BLaER1 (cell line): Measurements from ENCODE around the gene UROC1.

Experiments used
- H3K27ac ChIP-seq: shearing (Covaris generic); formaldehyde crosslinking; 2 replicates; pipeline ENCODE4 v1.8.1; 2022
- H3K27me3 ChIP-seq: shearing (Covaris generic); formaldehyde crosslinking; 2 replicates; pipeline ENCODE4 v1.8.1; 2022
- H3K36me3 ChIP-seq: shearing (Covaris generic); formaldehyde crosslinking; 2 replicates; pipeline ENCODE4 v1.8.1; 2022
- H3K4me1 ChIP-seq: shearing (Covaris generic); formaldehyde crosslinking; 2 replicates; pipeline ENCODE4 v1.8.1; 2022
- H3K4me2 ChIP-seq: shearing (Covaris generic); formaldehyde crosslinking; 2 replicates; pipeline ENCODE4 v1.8.1; 2022
- H3K4me3 ChIP-seq: shearing (Covaris generic); formaldehyde crosslinking; 2 replicates; pipeline ENCODE4 v1.8.1; 2022
- H3K9ac ChIP-seq: shearing (Covaris generic); formaldehyde crosslinking; 2 replicates; pipeline ENCODE4 v1.8.1; 2022
- H3K9me3 ChIP-seq: shearing (Covaris generic); formaldehyde crosslinking; 2 replicates; pipeline ENCODE4 v1.8.1; 2022
- H4K20me1 ChIP-seq: shearing (Covaris generic); formaldehyde crosslinking; 2 replicates; pipeline ENCODE4 v1.8.1; 2022
- Cebpa-rat ChIP-seq: shearing (Covaris generic); IDR thresholded peaks from 2 replicates; pipeline ENCODE4 v1.8.1; 2022

Gene UROC1

DNA sequence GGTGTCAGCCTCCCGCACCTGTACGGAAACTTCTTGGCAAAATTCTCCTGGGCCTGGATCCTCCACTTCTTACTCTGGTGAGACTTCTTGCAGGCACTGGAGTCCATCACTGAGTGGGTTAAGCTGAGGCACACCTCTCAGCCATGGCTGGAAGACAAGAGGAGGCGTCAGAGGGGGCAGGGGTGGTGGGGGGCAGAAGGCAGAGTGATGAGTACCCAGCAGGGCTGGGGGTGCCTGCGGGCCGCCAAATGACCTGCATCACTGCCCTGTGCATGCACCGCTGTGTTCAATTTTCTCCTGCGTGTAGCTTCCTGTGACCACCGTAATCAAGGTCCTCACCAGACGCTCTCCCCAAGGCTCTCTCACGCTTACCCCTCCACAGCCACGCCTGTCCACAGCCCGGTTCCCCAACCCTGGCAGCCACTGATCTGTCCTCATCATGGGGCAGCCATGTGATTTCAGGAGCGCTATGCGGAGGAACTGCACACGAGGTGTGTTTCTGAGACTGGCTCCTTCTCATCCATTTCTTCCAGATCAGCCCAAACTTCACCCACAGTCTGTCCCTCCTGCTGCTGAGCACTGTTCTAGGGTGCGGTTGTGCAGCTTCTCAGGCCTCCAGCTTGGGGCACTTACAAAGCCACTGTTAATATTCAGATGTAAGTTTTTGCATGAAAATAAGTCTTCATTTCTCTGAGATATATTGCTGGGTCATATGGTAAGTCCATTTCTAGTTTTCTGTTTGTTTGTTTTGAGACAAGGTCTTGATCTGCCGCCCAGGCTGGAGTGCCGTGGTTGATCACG is 35.9 kb upstream of the UROC1 start:
- Histone ChIP-seq H3K4me2 (no peak overlapping the region), H3K27me3 (no peaks in the 10 kb centered on the region), H3K36me3 (no peaks in the 10 kb centered on the region), H3K9me3 (no peaks in the 10 kb centered on the region), H3K9ac (no peak overlapping the region), H3K4me3 (no peak overlapping the region), H4K20me1 (no peaks in the 10 kb centered on the region), H3K27ac (no peak overlapping the region), H3K4me1 (peaks cover 34% of the 10 kb centered on the region)
- TF ChIP-seq Cebpa-rat: no peak

DNA sequence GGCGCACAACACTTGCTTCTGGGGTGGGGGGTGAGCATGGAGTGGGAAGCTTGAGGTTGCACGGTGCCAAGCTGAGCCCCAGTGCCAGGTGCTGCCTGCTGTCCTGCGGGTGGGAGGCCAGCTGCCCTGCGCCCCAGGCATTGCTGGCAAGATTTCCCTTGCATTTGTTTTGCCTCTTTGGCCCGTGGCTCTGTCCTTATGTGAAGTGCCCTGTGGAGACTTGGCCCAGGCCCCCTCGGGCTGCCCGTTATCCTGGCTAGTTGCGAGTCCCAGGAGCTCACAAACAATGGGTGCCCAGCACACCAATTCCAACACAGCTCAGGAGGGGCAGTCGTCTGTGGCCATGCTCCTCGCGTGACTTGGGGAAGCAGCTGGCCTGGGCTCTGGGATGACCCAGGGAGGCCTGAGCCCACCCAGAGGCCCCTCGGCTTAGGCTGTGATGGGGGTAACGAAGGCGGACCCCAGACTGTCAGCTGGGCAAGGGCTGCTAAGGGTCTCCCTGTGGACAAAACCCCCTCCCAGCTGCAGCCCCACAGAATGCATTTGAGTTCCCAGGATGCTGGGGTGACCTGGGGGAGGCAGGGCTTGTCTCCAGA is 35.2 kb upstream of the UROC1 start:
- Histone ChIP-seq H4K20me1 (no peaks in the 10 kb centered on the region), H3K4me1 (peaks cover 35% of the 10 kb centered on the region), H3K27ac (no peak overlapping the region), H3K4me3 (no peak overlapping the region), H3K4me2 (no peak overlapping the region), H3K9ac (no peak overlapping the region), H3K9me3 (no peaks in the 10 kb centered on the region), H3K36me3 (no peaks in the 10 kb centered on the region), H3K27me3 (no peaks in the 10 kb centered on the region)
- TF ChIP-seq Cebpa-rat: no peak

- no peak for TF ChIP-seq Cebpa-rat
- Histone ChIP-seq H3K27ac (no peak overlapping the region), H4K20me1 (no peaks in the 10 kb centered on the region)
Measured at GRCh38 chr3:126551839-126552687, 34.5 kb upstream of the UROC1 start.

DNA sequence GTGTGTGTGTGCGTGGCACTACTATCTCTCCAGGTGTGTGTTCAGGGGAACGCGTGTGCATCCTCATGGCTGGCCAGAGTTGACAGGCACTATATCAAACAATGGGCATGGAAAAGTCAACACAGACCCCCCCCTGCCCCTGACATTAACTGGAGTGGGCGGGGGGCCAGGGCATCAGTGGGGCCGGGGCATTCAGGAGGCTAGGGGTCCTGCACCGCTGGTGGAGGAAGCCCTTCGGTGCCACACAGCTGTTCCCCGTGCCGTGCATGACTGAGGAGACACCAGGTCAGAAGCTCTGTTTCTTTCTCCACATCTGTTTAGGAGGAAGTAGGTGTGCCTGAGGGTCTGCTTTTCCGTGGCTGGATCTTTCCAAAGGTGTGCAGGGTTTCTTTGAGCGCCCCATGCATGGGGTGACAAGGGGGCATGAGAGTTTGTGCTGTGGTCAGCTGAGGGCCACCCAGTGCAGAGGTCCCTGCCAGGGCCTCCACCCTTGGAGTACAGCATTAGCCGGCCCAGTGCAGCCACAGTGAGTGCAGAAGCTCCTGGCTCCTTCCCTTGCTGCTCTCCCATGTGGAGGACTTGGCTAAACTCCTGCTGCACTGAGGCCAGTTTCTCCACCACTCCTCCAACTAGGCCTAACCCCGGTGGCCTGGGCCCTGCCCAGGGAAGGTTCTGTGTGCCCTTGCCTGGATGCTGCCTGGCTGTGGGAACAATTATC is 33.7 kb upstream of the UROC1 start:
- H4K20me1 ChIP-seq: no peaks in the 10 kb centered on the region
- H3K27me3 ChIP-seq: no peaks in the 10 kb centered on the region
- no peaks in the 10 kb centered on the region for H3K9me3 ChIP-seq
- peak overlapping the region; percentile 32; the same call in 1 of the 2 replicates for H3K4me2 ChIP-seq
- TF ChIP-seq Cebpa-rat: no peak
- H3K4me1 ChIP-seq: peaks cover 35% of the 10 kb centered on the region
- no peaks in the 10 kb centered on the region for H3K36me3 ChIP-seq
- no peak overlapping the region for H3K4me3 ChIP-seq
- no peak overlapping the region for H3K9ac ChIP-seq
- H3K27ac ChIP-seq: no peak overlapping the region

More at GRCh38 chr3:126551839-126552687, 34.5 kb upstream of the UROC1 start:
- Histone ChIP-seq H3K4me1 (peaks cover 35% of the 10 kb centered on the region), H3K4me2 (peak overlapping the region; percentile 32; the same call in 1 of the 2 replicates), H3K4me3 (no peak overlapping the region), H3K9ac (no peak overlapping the region), H3K9me3 (no peaks in the 10 kb centered on the region), H3K36me3 (no peaks in the 10 kb centered on the region), H3K27me3 (no peaks in the 10 kb centered on the region)

DNA sequence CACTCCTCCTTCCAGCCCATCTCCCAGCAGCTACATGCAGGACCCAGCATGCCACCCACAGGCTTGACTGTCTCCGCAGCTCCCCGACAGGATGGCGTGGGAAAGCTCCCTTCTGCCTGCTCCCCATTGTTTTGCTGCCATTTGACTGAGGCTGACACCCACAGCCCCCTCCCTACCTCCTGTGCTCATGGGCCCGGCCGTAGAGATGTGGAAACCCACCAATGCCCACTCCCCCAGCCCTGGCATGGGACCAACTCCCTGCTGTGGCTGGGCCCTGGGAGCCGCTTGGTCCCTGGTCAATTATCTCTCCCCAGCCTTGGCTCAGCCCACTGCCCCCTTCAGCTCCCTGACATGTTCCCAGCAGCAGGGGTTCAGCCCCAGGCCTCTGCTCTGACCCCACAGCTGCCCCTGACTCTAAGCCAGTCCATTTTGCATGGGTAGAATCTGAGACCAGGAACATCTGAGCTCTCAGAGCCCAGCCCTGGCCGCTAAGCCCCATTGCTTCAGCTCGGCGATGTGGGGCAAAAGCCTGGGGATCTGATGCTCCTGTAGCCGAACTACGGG is 33.0 kb upstream of the UROC1 start:
- peak overlapping the region; percentile 32 for H3K4me2 ChIP-seq
- no peaks in the 10 kb centered on the region for H3K36me3 ChIP-seq
- no peak overlapping the region for H3K9ac ChIP-seq
- no peaks in the 10 kb centered on the region for H4K20me1 ChIP-seq
- H3K27me3 ChIP-seq: no peaks in the 10 kb centered on the region
- H3K4me1 ChIP-seq: peaks cover 35% of the 10 kb centered on the region
- no peak for TF ChIP-seq Cebpa-rat
- 0 out of 2 replicates have a peak overlapping the region, but pooled peaks have one; percentile 18 for H3K27ac ChIP-seq
- H3K4me3 ChIP-seq: no peak overlapping the region
- H3K9me3 ChIP-seq: no peaks in the 10 kb centered on the region

GRCh38 chr3:126549861-126550487 is 32.4 kb upstream of the UROC1 start:
- Histone ChIP-seq H3K4me2 (peak overlapping the region; percentile 32), H3K9me3 (no peaks in the 10 kb centered on the region), H3K4me1 (peaks cover 40% of the 10 kb centered on the region), H3K36me3 (no peaks in the 10 kb centered on the region), H3K9ac (no peak overlapping the region), H3K27ac (0 out of 2 replicates have a peak overlapping the region, but pooled peaks have one; percentile 18), H4K20me1 (no peaks in the 10 kb centered on the region), H3K4me3 (no peak overlapping the region), H3K27me3 (no peaks in the 10 kb centered on the region)
- TF ChIP-seq Cebpa-rat: no peak

DNA sequence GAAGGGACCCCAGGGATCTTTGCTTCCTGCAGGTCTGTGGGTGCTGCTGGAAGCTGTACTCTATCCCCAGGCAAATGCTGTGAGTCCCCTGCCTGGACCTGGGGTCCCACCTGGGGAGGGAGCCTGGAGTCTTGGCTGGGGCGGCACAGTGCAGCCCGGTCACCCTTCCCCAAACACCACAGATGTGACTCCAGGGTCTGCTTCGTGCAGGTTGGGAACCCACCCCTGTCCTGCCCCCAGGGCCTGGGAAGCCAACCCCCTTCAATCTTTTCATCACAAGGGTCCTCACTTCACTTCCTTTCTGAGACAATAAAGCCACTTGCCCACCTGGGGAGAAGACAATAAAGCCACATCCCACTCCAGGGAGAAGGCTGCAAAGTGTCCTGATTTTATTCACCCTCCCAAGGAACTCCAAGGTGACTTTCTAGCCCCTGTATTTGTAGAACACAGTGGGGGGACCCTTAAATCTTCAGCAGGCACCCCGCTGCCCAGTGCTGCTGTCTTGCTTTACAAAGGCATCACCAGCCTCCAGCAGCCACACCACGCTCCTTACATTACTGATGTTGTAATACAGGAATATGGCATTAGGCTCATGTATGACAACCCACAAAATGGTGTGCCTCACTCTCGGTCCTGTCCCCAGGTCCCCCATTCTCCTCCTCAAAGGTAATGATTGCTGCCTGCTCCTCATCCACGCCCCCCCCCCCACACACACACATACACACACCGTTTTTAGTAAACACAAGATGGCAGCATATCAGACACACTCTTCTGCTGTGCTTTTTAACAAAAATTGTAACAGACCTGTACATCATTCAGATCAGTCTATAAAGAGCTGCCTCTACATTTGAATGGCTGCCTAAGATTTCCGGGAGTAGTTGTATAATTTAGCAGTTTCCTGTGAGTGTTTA is 31.2 kb upstream of the UROC1 start:
- Histone ChIP-seq H3K36me3 (no peaks in the 10 kb centered on the region), H3K27me3 (no peaks in the 10 kb centered on the region), H3K4me1 (peaks cover 52% of the 10 kb centered on the region), H3K9me3 (no peaks in the 10 kb centered on the region), H4K20me1 (no peaks in the 10 kb centered on the region), H3K9ac (no peak overlapping the region), H3K27ac (no peak overlapping the region), H3K4me3 (no peak overlapping the region), H3K4me2 (no peak overlapping the region; the same call in 1 of the 2 replicates)
- TF ChIP-seq Cebpa-rat: no peak

GRCh38 chr3:126547721-126548120 is 30.1 kb upstream of the UROC1 start:
- Histone ChIP-seq H4K20me1 (no peaks in the 10 kb centered on the region), H3K4me2 (no peak overlapping the region), H3K9me3 (no peaks in the 10 kb centered on the region), H3K9ac (no peak overlapping the region), H3K4me1 (peaks cover 55% of the 10 kb centered on the region), H3K27me3 (no peaks in the 10 kb centered on the region), H3K27ac (no peak overlapping the region), H3K4me3 (no peak overlapping the region), H3K36me3 (no peaks in the 10 kb centered on the region)
- TF ChIP-seq Cebpa-rat: no peak
